ENCODE measurements around the gene ZNF410. TPM values are rescaled to one million over a fixed set of nuclear protein-coding genes. Genes with fewer than 3 reads are reported as not detected.

The ZNF410 gene
- total RNA-seq, 4 donors from 2014 or later: 22.6 to 33.2 (median 24.0) TPM

- ATAC-seq (no peak), DNase-seq (no peak)
- in situ Hi-C loops (cut with MboI; ENCODE audit: low sequenced_read_pairs in 4 of 4): loop anchor here in 1 of 4 donors (25.0 kb wide), 1 partner anchor 331 kb away; no protein-coding TSS in a partner anchor
- TF ChIP-seq POLR2A (IDR thresholded peaks at IDR 0.05) (no peak), CTCF (IDR thresholded peaks at IDR 0.05 in 4 of 5, conservative IDR thresholded peaks at IDR 0.05 in 1 of 5) (no peak)
- Histone ChIP-seq H3K27me3 (no peaks in the 10 kb centered on the region), H3K27ac (no peak overlapping the region), H3K4me3 (no peak overlapping the region), H3K4me1 (no peaks in the 10 kb centered on the region), H3K36me3 (no peaks in the 10 kb centered on the region), H3K9me3 (no peaks in the 10 kb centered on the region)
- intact Hi-C loops (cut with DNase I; ENCODE audit: low total_unique reads): no loop called here
Observed at GRCh38 chr14:73843296-73843695, 43.4 kb upstream of the ZNF410 start.

DNA sequence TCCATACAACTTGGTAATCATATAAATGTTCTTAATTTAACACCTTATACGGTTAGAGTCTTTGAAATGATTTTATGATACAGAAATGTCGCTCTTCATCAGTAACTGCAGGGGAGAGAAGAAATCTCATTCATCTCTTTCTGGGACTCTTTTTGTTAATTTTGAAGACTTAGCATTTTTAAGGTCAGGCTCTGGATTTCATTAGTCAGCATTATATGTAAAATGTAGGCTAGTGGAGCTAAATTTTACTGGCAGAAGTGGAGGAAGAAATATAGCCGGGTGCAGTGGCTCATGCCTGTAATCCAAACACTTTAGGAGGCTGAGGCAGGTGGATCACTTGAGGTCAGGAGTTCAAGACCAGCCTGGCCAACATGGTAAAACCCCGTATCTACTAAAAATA, 39.7 kb upstream of the ZNF410 start:
- Histone ChIP-seq H3K27me3 (no peaks in the 10 kb centered on the region), H3K4me3 (no peak overlapping the region), H3K9me3 (no peaks in the 10 kb centered on the region), H3K36me3 (no peaks in the 10 kb centered on the region), H3K27ac (no peak overlapping the region), H3K4me1 (peaks cover 0 to 4% of the 10 kb centered on the region in 2 donors)
- TF ChIP-seq POLR2A (IDR thresholded peaks at IDR 0.05) (no peak), CTCF (IDR thresholded peaks at IDR 0.05 in 4 of 5, conservative IDR thresholded peaks at IDR 0.05 in 1 of 5) (no peak)
- ATAC-seq (no peak), DNase-seq (no peak)
- in situ Hi-C loops (cut with MboI; ENCODE audit: low sequenced_read_pairs in 4 of 4): loop anchor here in 1 of 4 donors (25.0 kb wide), 1 partner anchor 335 kb away; no protein-coding TSS in a partner anchor
- intact Hi-C loops (cut with DNase I; ENCODE audit: low total_unique reads): no loop called here

DNA sequence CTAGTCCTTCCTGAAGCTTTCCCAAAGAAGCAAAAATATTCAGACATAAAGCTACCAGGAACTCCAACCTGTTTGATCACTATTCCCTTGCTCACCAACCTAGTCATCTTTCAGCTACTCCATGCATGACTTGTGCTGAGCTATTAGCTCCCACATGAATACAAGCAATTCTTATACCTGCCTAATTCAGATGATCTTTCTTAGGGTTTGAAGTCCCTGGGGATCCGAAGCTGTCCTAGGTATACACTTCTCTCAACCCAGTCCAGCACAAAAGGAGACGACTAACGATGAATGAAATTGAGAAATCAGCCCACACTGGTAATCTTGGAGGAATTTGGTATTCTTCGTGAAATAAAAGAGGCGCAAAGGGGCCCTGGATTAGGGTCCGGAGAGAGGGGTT, 35.7 kb upstream of the ZNF410 start:
- Histone ChIP-seq H3K36me3 (no peaks in the 10 kb centered on the region), H3K27ac (peak overlapping the region; percentile 87 to 93 (median 92)), H3K4me3 (peak overlapping the region; percentile 59 to 77 (median 69)), H3K27me3 (no peaks in the 10 kb centered on the region), H3K9me3 (no peaks in the 10 kb centered on the region), H3K4me1 (peaks cover 0 to 4% of the 10 kb centered on the region in 2 donors)
- DNase-seq (no peak), ATAC-seq (no peak)
- intact Hi-C loops (cut with DNase I; ENCODE audit: low total_unique reads): loop anchor here (1.0 to 10.0 kb wide), 2 partner anchors 35 to 206 kb away; partner anchors contain the start of genes DNAL1 and ZNF410
- TF ChIP-seq CTCF (IDR thresholded peaks at IDR 0.05 in 4 of 5, conservative IDR thresholded peaks at IDR 0.05 in 1 of 5) (no peak), POLR2A (IDR thresholded peaks at IDR 0.05) (no peak)
- in situ Hi-C loops (cut with MboI; ENCODE audit: low sequenced_read_pairs in 4 of 4): no loop called here

DNA sequence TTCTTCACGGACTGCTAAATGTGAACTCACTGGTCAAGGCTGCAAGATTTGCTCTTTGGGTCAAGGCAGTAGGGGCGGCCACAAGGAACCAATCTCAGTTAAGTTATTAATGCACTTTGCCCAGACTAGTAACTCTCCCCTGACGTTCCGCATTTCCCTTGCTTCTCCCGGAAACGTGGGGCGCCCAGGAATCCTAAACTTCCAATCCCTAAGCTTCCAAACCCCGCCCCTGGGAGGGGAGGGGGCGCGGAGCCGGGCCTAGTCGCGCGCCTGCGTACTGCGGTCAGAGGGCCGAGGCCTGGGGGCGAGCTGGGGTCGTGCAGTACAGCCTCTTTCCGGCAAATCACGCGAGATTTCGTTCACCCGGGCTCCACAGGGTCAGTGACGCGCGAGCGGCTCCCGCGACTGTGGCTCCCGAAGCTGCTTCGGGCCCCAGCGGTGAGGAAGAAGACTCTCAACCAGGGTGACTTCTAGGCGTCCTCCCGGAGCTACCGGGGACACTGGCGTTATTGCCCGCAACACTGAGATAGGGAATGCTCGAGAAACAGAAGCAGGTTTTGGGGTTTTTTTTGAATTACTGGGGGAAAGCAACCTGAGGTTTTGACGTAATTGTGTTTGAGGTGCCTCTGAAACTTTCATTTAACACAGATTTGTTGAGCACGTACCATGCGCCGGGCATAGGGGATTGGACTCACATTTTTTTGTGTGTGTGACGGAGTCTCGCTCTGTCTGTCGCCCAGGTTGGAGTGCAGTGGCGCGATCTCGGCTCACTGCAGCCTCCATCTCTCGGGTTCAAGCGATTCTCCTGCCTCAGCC, 34.9 kb upstream of the ZNF410 start, which contains the start of gene PTGR2:
Gene PTGR2, plus strand, starts transcription at position 265 of the 816 bp plus-strand sequence. CDS start 7,032 bp downstream, outside the sequence.
- peak; percentile 89 to 91 for ATAC-seq
- Histone ChIP-seq H3K27me3 (no peaks in the 10 kb centered on the region), H3K27ac (peak within 1 kb of the TSS; percentile 87 to 93 (median 92)), H3K36me3 (no peaks in the 10 kb centered on the region), H3K4me1 (peaks cover 0 to 4% of the 10 kb centered on the region in 2 donors), H3K4me3 (peak within 1 kb of the TSS; percentile 59 to 77 (median 69)), H3K9me3 (no peaks in the 10 kb centered on the region)
- peak in 4 of 5 experiments; percentile 19 to 36 (median 26) for TF ChIP-seq CTCF (IDR thresholded peaks at IDR 0.05 in 4 of 5, conservative IDR thresholded peaks at IDR 0.05 in 1 of 5)
- TF ChIP-seq POLR2A (IDR thresholded peaks at IDR 0.05): peak; percentile 68 to 71
- peak; percentile 88 to 94 for DNase-seq
- intact Hi-C loops (cut with DNase I; ENCODE audit: low total_unique reads): loop anchor here (1.0 to 10.0 kb wide), 2 partner anchors 35 to 207 kb away; partner anchors contain the start of genes DNAL1 and ZNF410
- in situ Hi-C loops (cut with MboI; ENCODE audit: low sequenced_read_pairs in 4 of 4): no loop called here
